Measurements from ENCODE around the gene RPS6KB1.

RPS6KB1 gene

DNA sequence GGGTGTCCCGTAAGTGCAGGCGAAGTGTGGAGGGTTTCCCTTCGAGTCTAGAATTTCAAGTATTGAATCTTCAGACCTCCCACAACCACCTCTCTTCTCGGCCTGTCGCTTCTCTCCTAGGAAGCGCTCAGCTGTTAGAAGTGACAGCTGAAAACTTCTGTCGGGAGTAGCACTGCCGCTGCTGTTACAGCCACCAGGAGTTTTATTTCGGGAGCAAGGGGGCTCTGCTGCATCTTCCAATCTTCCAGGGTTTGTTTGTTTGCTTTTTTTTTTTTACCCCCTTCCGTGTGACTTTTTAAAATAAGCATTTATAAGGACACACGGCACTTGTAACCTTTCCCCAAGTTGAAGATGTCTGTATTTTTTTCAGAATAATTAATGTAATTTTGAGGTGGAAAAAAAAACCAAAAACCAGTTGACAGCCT lies 767 bp downstream of the RPS6KB1 start:
- TF ChIP-seq, protein P1, sequence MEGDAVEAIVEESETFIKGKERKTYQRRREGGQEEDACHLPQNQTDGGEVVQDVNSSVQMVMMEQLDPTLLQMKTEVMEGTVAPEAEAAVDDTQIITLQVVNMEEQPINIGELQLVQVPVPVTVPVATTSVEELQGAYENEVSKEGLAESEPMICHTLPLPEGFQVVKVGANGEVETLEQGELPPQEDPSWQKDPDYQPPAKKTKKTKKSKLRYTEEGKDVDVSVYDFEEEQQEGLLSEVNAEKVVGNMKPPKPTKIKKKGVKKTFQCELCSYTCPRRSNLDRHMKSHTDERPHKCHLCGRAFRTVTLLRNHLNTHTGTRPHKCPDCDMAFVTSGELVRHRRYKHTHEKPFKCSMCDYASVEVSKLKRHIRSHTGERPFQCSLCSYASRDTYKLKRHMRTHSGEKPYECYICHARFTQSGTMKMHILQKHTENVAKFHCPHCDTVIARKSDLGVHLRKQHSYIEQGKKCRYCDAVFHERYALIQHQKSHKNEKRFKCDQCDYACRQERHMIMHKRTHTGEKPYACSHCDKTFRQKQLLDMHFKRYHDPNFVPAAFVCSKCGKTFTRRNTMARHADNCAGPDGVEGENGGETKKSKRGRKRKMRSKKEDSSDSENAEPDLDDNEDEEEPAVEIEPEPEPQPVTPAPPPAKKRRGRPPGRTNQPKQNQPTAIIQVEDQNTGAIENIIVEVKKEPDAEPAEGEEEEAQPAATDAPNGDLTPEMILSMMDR (IDR thresholded peaks at IDR 0.05; ENCODE audit: low read length, missing control alignments): no peak
- DNase-seq (ENCODE audit: low read depth): peak; percentile 13
- peak overlapping the region; percentile 92 for H3K4me3 ChIP-seq (replicated peaks; ENCODE audit: low read depth, low read length)

DNA sequence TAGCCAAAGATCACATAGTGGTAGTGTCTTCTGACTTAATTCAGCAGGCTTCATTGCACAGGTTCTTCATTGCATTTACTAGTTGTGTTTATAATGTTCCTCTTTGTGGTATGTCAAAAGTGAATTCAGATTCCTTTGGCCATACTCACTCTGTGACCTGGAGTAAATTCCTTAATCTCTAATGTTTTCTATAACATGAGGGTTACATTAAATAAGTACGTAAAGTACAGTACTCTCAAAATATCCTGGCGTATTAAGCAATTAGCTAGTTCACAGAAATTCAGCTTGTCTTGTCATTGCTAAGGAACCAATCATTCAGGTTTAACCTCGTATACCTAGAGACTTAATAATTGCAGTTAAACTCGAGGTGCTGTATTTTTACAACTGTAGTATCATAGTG lies 4.2 kb downstream of the RPS6KB1 start:
- DNase-seq (ENCODE audit: low read depth): no peak
- TF ChIP-seq, protein P1 (IDR thresholded peaks at IDR 0.05; ENCODE audit: low read length, missing control alignments): no peak
- H3K4me3 ChIP-seq (replicated peaks; ENCODE audit: low read depth, low read length): no peak overlapping the region

DNA sequence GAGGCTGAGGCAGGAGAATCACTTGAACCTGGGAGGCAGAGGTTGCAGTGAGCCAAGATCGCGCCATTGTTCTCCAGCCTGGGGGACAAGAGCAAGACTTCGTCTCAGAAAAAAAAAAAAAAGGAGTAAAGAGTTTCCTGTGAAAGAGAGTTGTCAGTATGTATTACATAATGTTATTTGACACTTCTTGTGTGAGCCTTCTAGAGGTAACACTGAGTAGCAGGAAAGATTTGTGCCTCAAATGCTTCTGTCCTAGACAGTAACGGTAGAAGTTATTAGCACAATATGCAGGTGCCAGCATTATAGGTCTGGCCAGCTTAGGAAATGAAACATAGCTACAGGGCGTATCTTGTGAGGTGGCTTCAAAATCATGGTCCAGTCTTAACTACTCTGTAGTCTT lies 6.2 kb downstream of the RPS6KB1 start:
- no peak for DNase-seq (ENCODE audit: low read depth)
- H3K4me3 ChIP-seq (replicated peaks; ENCODE audit: low read depth, low read length): no peak overlapping the region
- TF ChIP-seq, protein P1 (IDR thresholded peaks at IDR 0.05; ENCODE audit: low read length, missing control alignments): no peak

DNA sequence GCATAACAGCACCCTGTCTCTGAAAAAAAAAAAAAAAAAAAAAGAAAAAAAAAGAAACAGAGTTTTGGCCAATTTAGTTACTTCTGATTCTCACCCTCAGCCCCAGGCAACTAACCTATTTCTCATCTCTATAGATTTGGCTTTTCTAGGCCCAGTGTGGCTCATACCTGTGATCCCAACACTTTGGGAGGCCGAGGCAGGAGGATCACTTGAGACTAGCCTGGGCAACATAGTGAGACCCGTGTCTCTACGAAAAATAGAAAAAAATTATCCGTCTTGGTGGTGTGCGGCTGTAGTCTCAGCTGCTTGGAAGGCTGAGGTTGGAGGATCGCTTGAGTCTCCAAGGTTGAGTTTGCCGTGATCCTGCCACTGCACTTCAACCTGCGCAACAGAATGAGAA lies 8.7 kb downstream of the RPS6KB1 start:
- no peak for DNase-seq (ENCODE audit: low read depth)
- TF ChIP-seq, protein P1 (IDR thresholded peaks at IDR 0.05; ENCODE audit: low read length, missing control alignments): no peak
- H3K4me3 ChIP-seq (replicated peaks; ENCODE audit: low read depth, low read length): no peak overlapping the region

DNA sequence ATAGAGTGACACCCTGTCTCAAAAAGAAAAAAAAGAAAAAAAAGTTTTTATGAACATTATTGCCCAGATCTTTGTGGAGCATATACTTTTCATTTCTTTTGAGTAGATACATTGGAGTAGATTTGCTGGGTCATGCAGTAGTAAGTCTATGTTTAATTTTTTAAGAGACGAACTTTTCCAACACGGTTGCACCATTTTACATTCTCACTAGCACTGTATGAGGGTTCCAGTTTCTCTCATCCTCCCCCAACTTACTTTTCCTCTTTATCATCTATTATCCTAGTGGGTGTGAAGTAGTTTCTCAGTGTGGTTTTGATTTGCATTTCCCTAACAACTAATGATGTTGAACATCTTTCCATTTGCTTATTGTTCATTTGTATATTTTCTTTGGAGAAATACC lies 10.5 kb downstream of the RPS6KB1 start:
- no peak overlapping the region for H3K4me3 ChIP-seq (replicated peaks; ENCODE audit: low read depth, low read length)
- no peak for DNase-seq (ENCODE audit: low read depth)
- TF ChIP-seq, protein P1 (IDR thresholded peaks at IDR 0.05; ENCODE audit: low read length, missing control alignments): no peak

DNA sequence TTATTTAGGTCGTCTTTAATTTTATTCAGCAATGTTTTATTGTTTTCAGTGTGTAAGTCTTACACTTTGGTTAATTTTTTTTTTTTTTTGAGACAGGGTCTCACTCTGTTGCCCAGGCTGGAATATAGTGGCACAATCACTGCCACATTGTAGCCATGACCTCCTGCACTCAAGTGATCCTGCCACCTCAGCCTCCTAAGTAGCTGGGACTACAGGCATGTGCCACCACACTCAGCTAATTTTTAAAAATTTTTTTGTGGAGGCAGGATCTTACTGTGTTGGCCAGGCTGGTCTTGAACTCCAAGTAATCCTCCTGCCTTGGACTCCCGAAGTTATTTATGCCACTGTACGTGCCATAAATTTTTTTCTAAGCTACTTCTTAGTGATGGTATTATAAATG lies 14.5 kb downstream of the RPS6KB1 start:
- TF ChIP-seq, protein P1 (IDR thresholded peaks at IDR 0.05; ENCODE audit: low read length, missing control alignments): no peak
- H3K4me3 ChIP-seq (replicated peaks; ENCODE audit: low read depth, low read length): no peak overlapping the region

DNA sequence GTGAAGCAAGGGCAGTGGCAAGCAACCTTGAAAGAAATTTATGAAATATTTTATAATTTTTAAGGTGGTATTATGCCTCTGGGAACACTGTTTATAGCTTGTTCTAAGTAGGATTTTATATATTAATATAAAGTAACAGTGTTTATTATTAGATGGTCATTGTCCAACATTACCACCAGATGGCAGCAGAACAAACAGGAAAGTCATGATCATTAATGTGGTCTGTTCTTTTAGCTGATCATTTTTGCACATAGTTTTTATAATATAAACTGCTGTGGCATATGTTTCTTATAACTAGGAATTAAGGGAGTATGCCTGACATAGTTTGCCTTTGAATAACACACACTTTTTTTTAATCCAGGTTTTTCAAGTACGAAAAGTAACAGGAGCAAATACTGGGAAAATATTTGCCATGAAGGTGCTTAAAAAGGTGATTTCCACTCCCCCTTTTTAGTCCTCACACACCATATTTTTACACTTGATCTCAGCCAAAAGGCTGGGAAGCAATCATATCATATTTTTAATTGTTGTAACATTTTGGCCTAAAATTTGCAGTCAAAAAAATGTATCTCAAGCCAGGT lies 21.4 kb downstream of the RPS6KB1 start:
- TF ChIP-seq, protein P1 (IDR thresholded peaks at IDR 0.05; ENCODE audit: low read length, missing control alignments): peak; percentile 59
- peak; percentile 70 for DNase-seq (ENCODE audit: low read depth)
- H3K4me3 ChIP-seq (replicated peaks; ENCODE audit: low read depth, low read length): no peak overlapping the region

More for the DNA sequence above, 14.5 kb downstream of the RPS6KB1 start:
- DNase-seq (ENCODE audit: low read depth): no peak

Data from fibroblast of pulmonary artery (primary cell).